ES-I3 (cell line): ENCODE data around the gene SLC39A2.
"Not testable (repeated sequence)": the region's sequence is repeated elsewhere in the genome, so short reads cannot be mapped to it uniquely, and the experiment has no call there.

Source experiments
- H3K36me3 ChIP-seq: 2 replicates; pipeline ENCODE4 v1.6.1; 2013; ENCODE audit warnings: mild to moderate bottlenecking, low read length, control low read depth, moderate library complexity; ENCODE audit not compliant: insufficient read depth
- H3K4me1 ChIP-seq: 2 replicates; pipeline ENCODE4 v1.6.1; 2013; ENCODE audit warnings: mild to moderate bottlenecking, control low read depth, low read length; ENCODE audit not compliant: insufficient read depth
- H3K9ac ChIP-seq: 2 replicates; pipeline ENCODE4 v1.6.1; 2013; ENCODE audit warnings: low read depth, mild to moderate bottlenecking, low read length, moderate library complexity
- H3K9me3 ChIP-seq: 2 replicates; pipeline ENCODE4 v1.6.1; 2013; ENCODE audit warnings: mild to moderate bottlenecking, low read length, moderate library complexity; ENCODE audit not compliant: control insufficient read depth, insufficient read depth

The SLC39A2 gene

GRCh38 chr14:21040370-21040925 lies 41.4 kb downstream of the SLC39A2 start:
- Histone ChIP-seq H3K4me1 (peaks cover 10% of the 10 kb centered on the region), H3K9me3 (no peaks in the 10 kb centered on the region), H3K9ac (no peak overlapping the region), H3K36me3 (no peaks in the 10 kb centered on the region)

DNA sequence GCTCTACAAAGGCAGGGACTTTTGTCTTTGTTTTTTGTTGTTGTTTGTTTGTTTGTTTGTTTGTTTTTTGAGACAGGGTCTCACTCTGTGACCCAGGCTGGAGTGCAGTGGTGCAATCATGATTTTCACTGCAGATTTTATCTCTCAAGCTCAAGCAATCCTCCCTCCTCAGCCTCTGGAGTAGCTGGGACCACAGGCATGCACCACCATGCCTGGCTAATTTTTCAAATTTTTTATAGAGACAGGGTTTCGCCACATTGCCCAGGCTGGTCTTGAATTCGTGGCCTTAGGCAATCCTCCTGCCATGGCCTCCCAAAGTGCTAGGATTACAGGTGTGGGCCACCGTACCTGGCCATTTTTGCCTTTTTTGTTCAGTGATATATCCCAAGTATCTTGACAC lies 41.8 kb downstream of the SLC39A2 start:
- not testable (repeated sequence) for H3K4me1 ChIP-seq, H3K9me3 ChIP-seq, H3K36me3 ChIP-seq, H3K9ac ChIP-seq

DNA sequence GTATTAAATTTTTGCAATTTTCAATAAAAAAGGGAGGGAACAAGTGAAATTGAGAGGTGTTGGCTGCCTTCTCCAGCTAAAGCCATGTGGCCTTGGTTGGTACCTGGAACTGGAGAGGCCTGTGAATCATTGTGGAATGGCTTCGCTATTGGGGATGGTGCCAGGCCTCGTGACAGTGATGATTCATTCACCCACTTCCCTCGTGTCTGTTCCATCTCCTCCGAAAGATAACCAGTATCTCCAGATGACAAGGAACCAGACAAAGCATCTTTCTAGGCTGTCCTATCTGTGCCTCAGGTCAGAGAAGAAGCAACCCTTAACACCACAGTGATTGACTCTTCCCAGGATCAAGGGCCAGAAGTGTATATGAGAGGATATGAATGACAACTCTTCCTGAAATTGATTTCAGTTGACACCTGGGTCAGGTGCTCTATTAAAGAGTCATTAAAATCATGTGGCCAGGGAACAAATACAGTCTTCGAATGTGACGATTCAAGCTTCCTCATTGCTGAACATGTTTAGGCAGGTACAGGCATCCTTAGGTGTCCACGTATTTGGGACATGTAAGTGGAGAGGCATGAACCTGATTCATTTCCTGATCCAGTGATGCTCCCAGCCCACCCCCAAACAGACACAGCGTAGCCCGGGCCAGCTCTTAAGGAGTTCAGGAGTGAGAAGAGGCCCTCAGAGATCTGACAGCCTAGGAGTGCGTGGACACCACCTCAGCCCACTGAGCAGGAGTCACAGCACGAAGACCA lies 42.8 kb downstream of the SLC39A2 start, which contains the start of gene RNASE7:
TSS of gene RNASE7 (plus strand) at position 687 of the 758 bp plus-strand sequence. CDS start 631 bp downstream, outside the sequence.
- Histone ChIP-seq H3K4me1 (peaks cover 10% of the 10 kb centered on the region), H3K36me3 (no peaks in the 10 kb centered on the region), H3K9me3 (no peaks in the 10 kb centered on the region), H3K9ac (no peak within 1 kb of the TSS)

GRCh38 chr14:21042918-21043317 lies 43.8 kb downstream of the SLC39A2 start:
- Histone ChIP-seq H3K4me1 (peaks cover 10% of the 10 kb centered on the region), H3K9ac (no peak overlapping the region), H3K36me3 (no peaks in the 10 kb centered on the region), H3K9me3 (no peaks in the 10 kb centered on the region)

GRCh38 chr14:21043387-21043973 lies 44.4 kb downstream of the SLC39A2 start:
- Histone ChIP-seq H3K9me3 (no peaks in the 10 kb centered on the region), H3K36me3 (no peaks in the 10 kb centered on the region), H3K9ac (no peak overlapping the region), H3K4me1 (peaks cover 10% of the 10 kb centered on the region)

DNA sequence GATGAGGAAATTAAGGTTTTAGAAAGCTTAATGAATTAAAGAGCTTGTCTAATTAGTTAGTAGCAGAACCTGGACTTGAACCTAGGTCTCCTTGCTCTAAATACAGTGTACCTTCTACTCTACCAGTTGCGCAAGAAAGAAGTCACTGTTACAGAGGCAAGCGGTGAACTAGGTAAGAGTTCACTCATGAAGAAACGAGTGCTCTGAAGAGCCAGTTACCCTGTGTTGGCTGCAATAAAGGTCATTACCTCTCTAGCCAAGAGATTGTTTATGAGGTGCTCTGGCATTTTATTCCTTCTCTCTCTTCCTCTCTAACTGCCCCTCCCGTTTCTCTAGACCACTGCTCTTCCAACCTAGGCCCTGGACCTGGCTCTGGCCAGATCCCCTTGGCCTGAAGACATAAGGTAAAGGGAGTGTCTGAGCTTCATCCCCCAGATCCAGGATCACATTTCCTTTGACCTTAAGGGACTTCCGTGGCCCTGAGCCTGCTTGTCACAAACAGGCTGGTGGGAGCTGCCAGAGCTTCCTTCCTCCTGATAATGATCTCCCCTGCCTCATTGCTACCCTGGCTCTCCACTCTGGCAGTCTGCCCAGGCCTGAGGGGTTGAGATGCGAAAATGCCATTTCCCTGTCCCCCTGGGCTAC lies 45.0 kb downstream of the SLC39A2 start:
- Histone ChIP-seq H3K36me3 (no peaks in the 10 kb centered on the region), H3K4me1 (peaks cover 9% of the 10 kb centered on the region), H3K9me3 (no peaks in the 10 kb centered on the region), H3K9ac (no peak overlapping the region)

- Histone ChIP-seq H3K9ac (no peak overlapping the region), H3K36me3 (no peaks in the 10 kb centered on the region), H3K9me3 (no peaks in the 10 kb centered on the region), H3K4me1 (no peaks in the 10 kb centered on the region)
Observed at GRCh38 chr14:21047378-21047781, 48.3 kb downstream of the SLC39A2 start.

GRCh38 chr14:21048638-21049037 lies 49.5 kb downstream of the SLC39A2 start:
- H3K4me1 ChIP-seq = no peaks in the 10 kb centered on the region
- H3K9ac ChIP-seq = no peak overlapping the region
- H3K36me3 ChIP-seq = no peaks in the 10 kb centered on the region
- no peaks in the 10 kb centered on the region for H3K9me3 ChIP-seq

DNA sequence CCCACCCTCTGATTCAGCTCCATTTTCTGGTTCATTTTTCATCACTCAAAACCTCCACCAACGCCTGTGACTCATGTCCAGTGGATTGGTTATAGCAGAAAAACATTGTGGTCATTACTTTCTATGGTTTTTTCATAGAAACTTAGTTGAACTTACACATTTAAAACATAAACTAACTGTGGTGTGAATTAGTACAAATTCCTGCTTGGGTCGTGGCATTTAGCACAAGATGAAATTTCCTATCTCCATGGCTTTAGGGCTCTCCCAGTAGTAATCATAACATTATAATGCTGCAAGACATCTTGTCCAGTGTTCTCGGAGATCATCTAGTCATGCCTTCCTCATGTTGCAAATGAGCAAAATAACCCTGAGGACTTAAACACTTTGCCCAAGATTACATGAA lies 50.2 kb downstream of the SLC39A2 start:
- Histone ChIP-seq H3K4me1 (no peaks in the 10 kb centered on the region), H3K9me3 (no peaks in the 10 kb centered on the region), H3K36me3 (no peaks in the 10 kb centered on the region), H3K9ac (no peak overlapping the region)

DNA sequence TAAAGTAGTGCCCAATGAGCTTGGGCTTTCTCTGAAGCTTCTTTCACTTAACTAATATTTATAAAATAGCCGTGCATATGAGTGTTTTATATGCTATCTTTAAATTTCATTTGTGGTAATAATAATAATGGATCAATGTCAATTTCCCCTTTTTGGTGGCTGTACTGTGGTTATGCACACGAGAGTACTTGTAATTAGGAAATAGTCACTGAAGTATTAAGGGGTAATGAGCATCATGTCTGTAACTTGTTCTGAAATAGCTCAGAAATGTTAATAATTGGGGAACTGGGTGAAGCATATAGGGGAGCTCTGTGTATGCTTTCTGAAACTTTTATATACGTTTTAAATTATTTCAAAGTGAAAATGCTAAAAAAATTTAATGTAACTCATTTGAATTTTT lies 51.5 kb downstream of the SLC39A2 start:
- Histone ChIP-seq H3K4me1 (no peaks in the 10 kb centered on the region), H3K36me3 (no peaks in the 10 kb centered on the region), H3K9me3 (no peaks in the 10 kb centered on the region), H3K9ac (no peak overlapping the region)
